HG02840 (cell line): Measurements from ENCODE around the gene NCOA3.
"Not testable (repeated sequence)": the region's sequence is repeated elsewhere in the genome, so short reads cannot be mapped to it uniquely, and the experiment has no call there.

Experiments used
- ATAC-seq: cut with Tn5 transposase; IDR thresholded peaks from one replicate; pipeline ENCODE4 v1.9.1; 2021; ENCODE audit warnings: mild to moderate bottlenecking, moderate library complexity, moderate number of reproducible peaks; ENCODE audit not compliant: unreplicated experiment, low FRiP score

The NCOA3 gene

GRCh38 chr20:47501482-47502270, at the start of gene NCOA3:
Gene NCOA3 (plus strand): TSS chr20:47501887. CDS start chr20:47622248, 120,361 bp downstream.
- peak; percentile 68 for ATAC-seq

- no peak for ATAC-seq
These were observed 48.9 kb upstream of the NCOA3 start for GRCh38 chr20:47452736-47453161.

DNA sequence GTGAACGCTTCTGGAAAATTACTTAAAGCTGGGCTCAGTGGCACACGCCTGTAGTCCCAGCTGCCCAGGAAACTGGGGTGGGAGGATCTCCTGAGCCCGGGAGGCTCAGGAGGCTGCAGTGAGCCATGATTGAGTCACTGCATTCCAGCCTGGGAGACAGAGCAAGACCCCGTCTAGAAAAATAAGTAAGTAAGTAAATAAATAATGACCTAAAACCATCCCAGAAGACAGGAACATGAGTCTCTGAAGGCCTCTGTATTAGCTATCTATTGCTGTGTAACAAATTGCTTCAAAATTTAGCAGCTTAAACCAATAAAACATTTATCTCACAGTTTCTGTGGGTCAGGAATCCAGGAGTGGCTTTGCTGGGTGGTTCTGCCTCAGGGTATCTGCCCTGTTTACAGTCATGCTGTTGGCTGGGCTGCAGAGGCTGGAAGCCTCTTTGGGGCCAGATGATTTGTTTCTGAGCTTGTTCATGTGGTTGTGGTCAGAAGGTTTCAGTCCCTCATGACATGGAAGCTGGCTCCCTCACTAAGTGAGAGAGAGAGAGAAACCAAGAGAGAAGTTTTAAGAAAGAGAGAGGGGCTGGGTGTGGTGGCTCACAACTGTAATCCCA, 48.4 kb upstream of the NCOA3 start:
- ATAC-seq: peak; percentile 82

GRCh38 chr20:47454298-47455132, 47.2 kb upstream of the NCOA3 start:
- no peak for ATAC-seq

DNA sequence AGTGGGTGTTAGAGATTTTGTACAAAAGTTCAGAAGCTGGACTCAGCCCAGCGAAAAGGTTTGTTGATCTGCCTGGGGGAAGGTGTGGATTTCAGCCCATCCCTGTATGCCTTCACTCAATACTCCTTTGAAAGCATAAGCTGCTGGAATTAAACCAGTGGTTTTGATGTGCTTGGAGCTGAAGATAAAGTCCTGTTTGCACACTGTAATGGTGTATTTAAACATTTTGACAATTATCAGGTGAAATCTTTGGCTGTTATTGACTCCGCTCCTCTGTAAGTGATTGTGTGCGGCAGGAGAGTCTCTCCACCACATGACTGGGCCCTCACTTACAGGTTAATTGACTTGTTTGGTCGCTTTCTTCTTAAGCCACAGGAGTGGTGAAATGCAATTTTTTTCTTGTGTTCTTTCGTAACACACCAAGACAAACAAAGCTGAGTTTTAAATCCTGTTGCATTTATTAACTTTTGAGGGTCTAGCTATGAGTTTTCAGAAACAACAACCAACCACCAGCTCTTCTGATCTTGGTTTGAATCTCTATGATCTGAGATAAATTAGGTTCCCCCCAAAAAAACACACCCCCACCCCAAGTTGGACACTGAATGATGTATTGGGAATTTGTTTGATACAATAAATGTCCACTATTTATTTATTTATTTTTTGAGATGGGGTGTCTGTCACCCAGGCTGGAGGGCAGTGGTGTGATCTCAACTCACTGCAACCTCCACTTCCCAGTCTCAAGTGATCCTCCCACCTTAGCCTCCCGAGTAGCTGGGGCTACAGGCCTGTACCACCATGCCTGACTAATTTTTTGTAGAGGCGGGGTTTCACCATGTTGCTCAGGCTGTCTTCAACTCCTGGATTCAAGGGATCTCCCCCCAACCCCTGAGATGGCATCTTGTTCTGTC, 46.3 kb upstream of the NCOA3 start:
- ATAC-seq: no peak

GRCh38 chr20:47456041-47456537, 45.6 kb upstream of the NCOA3 start:
- ATAC-seq: no peak

DNA sequence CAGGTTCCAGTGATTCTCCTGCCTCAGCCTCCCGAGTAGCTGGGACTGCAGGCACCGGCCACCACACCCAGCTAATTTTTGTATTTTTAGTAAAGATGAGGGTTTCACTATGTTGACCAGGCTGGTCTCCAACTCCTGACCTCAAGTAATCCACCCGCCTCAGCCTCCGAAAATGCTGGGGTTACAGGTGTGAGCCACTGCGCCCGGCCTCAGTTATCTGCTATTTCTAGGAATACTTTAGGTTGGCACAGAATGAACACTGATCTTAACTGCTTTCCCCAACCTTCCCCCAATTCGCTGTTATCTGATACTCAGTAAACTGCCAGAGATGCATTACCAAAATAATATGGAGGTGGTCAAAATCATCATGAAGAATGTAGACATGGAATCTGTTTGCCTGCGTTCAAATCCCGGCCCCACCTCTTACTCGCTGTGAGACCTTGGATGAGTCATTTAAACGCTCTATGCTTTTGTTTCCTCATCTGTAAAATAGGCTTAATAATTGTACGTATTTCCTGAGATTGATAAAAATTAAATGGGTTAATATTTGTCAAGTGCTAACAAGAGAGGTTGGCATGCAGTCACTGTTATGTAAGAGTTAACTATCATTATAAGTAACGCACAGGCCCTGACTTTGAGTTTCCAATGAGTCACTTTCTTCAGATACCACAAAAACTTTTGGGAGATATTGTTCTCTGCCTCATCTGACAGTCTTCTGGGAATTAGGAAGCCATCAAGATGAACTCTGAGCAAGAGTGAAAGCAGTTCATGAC, 44.5 kb upstream of the NCOA3 start:
- ATAC-seq: no peak

- not testable (repeated sequence) for ATAC-seq
These were observed 43.2 kb upstream of the NCOA3 start for GRCh38 chr20:47458280-47459050.

DNA sequence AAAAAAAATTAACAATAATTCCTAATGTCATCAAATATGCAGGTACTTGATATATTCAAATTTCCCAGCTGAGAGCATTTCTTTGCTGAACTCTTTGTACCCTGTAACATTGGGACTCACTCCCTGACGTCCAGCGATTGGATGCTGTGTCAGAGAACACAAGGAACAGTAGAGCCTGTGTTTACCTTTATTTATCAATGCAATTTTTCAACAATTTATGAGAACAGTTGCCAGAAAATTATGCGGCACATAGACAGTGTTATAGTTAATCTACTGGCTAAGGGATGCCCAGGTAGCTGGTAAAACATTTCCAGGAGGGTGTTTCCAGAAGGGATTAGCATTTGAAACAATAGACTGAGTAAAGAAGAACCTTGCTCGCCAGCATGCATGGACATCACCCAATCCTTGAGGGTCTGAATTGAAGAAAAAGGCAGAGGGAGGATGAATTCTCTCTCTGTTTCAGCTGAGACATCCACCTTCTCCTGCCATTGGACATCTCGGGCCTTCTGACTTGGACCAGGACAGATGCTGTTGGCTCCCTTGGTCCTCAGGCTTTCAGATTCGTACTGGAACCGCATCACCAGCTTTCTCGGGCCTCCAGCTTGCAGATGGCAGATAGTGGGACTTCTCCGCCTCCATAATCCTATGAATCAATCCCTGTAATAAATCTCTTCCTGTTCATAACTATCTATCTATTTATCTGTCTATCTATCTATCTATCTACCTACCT, 42.2 kb upstream of the NCOA3 start:
- no peak for ATAC-seq

DNA sequence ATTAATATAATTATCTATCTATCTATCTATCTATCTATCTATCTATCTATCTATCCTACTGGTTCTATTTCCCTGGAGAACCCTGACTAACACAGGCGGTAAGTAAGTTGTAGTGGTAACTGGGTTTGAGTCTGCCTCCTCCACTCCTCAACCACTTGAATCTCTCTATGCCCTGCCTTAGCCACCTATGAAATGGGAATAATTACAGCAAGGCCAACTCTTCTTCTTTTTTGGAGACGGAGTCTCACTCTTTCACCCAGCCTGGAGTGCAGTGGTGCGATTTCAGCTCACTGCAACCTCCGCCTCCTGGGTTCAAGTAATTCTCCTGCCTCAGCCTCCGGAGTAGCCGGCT, 41.0 kb upstream of the NCOA3 start:
- ATAC-seq: not testable (repeated sequence)

DNA sequence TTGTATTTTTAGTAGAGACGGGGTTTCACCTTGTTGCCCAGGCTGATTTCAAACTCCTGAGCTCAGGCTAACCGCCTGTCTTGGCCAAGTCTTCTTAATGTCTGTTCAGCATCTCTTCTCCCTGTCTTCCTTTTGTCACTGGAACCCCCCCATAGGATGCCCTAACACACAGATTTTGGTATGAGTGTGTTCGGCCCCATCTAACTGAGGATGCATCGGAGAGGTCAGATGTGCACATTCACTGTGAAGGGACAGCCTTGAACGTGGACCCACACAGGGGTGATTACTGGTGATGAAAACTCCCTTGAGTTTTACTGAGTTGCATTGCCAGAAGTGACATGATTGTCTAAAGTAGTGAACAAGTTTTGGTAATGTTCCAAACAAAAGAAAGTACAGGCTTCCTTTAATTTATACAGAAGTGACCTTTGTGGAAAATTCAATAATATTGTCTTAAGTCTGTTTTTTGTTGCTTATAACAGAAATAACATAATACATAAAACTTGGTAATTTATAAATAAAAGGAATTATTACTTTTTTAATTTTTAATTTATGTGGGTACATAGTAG, 40.5 kb upstream of the NCOA3 start:
- ATAC-seq: no peak

DNA sequence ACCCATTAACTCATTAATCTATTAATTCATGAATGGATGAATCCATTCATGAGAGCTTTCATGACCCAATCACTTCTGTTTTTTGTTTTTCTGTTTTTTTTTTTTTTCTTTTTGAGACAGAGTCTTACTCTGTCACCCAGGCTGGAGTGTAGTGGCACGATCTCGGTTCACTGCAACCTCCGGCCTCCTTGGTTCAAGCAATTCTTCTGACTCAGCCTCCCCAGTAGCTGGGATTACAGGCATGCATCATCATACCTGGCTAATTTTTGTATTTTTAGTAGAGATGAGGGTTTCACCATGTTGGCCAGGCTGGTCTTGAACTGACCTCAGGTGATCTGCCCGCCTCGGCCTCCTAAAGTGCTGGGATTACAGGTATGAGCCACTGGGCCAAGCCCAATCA, 39.8 kb upstream of the NCOA3 start:
- ATAC-seq: not testable (repeated sequence)

GRCh38 chr20:47464380-47465101, 37.1 kb upstream of the NCOA3 start:
- no peak for ATAC-seq

- no peak for ATAC-seq
These were observed 36.2 kb upstream of the NCOA3 start for GRCh38 chr20:47465335-47466090.

DNA sequence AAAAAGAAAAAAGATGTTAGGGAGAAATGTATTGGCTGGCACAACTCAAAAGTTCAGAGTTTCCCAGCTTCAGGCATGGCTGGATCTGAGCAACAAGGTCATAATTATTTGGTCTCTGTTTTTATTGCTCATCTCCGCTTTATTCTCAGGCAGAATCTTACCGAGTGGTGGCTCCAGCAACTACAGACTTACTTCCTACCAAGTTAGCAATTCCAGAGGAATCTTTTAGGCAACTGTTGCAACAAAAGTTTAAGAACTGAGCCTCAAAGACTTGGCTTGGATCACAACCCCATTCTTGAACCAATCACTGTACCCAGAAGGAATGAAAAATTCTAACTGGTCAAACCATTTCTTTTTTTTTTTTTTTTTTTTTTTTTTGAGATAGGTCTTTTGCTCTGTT, 35.5 kb upstream of the NCOA3 start:
- ATAC-seq: no peak
